HG02885 (cell line): ENCODE measurements around the gene ERGIC1.
"Not testable (repeated sequence)": the region's sequence is repeated elsewhere in the genome, so short reads cannot be mapped to it uniquely, and the experiment has no call there.

Experiments
- ATAC-seq: cut with Tn5 transposase; IDR thresholded peaks from one replicate; pipeline ENCODE4 v1.9.1; 2021; ENCODE audit warnings: mild to moderate bottlenecking; ENCODE audit not compliant: unreplicated experiment, poor library complexity

Gene ERGIC1

DNA sequence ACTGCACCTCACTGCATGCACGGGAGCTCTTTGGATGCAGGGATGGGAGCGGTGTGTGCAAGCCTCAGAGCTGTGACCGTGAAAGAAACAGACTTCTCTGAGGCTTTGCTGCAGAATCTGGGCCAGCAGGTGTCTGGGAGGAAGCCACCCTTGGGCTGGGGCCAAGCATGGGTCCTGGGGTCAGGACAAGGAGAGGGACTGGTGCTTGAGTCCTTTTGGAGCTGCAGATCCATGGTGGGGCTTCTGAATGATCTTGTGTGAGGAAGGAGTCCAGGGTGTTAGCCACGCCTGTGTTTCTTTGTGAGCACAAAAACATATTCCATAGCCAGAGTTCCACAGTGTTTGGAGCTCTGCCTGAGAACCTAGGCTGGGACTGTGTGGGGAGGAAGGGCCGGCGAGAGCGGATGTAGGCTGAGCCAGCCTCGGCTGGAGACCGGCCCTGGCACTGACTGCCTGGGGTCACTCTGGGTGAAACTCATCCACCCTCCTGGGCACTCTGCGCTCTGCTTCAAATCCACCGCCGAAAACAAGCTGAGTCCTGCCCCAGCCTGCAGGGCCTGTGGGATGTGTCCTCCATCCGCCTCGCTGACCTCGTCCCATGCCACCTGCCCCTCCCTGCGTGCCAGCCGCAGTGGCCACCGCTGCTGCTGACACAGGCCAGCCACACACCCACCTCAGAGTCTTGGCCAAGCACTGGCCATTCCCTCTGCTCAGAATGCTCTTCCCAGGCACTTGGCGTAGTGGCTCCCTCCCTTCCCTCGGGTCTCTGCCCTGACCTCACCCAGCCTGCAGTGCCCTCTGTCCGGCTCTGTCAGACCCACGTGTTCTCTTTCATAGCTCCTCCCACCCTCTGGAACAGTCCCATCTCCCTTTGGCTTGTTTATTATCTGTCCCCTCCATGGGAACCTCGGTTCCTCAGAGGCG lies 26.7 kb downstream of the ERGIC1 start:
- ATAC-seq: no peak

DNA sequence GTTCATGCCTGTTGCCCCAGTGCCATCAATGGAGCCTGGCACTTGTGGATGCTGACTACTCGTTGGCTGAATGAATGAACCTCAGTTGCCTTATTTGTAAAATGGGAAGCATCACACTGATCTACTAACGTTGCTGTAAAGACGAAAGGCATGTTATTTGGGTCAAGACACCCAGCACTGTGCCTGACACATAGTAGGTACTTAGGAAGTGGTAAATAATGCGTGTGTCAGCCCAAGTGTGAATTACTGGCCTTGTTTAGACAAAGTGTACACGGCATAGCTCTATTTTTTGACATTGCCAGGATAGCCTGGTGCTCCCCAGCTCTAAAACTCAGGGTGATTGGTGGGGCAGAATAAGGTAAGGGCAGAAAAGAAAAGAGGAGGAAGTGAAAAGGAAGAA lies 27.4 kb downstream of the ERGIC1 start:
- no peak for ATAC-seq

DNA sequence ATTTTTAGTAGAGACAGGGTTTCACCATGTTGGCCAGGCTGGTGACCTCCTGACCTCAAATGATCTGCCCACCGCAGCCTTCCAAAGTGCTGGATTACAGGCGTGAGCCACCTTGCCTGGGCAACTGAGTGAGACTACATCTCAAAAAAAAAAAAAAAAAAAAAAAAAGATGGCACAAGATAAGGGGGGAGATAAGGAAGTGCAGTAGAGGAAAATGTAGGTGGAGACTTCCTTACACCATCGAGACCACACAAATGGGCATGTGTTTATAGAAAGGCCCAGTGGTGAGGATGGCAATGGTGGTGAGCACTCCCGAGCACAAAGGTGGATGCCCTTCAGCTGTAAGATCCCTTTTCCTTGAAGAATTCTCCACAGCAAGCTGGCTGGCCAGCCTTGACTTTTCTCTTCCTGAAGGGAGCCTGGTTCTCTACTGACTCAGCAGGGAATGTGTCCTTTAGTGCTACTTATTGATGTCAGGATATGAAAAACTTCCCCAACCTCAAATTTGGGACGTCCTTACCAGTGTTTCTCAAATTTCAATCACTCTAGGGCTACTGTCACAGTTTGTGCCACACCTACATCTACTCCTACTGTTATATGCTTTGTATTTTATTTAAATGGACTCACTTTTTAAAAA lies 28.2 kb downstream of the ERGIC1 start:
- no peak for ATAC-seq

DNA sequence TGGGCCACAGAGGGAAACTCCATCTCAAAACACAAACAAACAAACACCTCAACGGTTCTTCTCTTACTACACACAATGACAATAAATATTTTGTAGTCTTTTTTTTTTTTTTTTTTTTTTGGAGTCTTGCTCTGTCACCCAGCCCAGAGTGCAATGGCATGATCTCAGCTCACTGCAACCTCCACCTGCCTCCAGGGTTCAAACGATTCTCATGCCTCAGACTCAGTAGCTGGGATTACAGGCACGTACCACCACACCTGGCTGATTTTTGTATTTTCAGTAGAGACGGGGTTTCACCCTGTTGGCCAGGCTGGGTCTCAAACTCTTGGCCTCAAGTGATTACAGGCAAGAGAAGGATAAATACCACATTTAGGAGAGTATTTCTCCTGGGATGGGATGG lies 30.1 kb downstream of the ERGIC1 start:
- not testable (repeated sequence) for ATAC-seq

DNA sequence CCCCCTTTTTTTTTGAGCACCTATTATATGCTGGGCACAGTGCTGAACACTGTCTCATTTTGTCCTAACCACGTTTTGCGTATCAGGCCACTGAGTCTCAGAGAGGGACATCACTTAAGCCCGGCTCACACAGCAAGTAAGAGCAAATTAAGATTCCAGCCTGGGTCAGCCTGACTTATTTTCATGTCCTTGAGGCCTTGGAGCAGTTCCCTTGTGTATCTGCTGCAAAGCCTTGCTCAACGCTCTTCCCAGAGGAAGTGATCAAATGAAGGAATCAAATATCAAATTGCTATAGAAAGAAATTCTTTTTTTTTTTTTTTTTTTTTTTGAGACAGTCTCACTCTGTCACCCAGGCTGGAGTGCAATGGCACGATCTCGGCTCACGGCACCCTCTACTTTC lies 30.7 kb downstream of the ERGIC1 start:
- no peak for ATAC-seq

DNA sequence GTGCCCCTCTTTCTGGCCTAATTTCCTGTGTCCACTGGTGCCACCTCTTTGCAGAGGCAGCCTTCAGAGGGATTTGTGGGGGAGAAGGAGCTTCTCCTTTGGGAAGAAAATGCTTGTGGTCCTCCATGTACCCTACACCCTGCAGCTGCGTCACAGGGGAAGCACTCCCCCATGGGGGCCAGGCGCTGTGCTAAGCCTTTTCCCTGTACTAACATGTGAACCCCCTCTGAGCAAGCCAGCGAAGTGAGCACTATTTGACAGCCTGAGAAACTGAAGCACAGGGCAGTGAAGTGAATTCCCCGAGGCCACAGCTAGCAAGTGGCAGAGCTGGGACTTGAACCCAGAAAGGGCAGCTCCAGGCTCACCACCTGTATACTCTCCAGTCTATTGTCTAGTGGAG lies 32.3 kb downstream of the ERGIC1 start:
- ATAC-seq: no peak

DNA sequence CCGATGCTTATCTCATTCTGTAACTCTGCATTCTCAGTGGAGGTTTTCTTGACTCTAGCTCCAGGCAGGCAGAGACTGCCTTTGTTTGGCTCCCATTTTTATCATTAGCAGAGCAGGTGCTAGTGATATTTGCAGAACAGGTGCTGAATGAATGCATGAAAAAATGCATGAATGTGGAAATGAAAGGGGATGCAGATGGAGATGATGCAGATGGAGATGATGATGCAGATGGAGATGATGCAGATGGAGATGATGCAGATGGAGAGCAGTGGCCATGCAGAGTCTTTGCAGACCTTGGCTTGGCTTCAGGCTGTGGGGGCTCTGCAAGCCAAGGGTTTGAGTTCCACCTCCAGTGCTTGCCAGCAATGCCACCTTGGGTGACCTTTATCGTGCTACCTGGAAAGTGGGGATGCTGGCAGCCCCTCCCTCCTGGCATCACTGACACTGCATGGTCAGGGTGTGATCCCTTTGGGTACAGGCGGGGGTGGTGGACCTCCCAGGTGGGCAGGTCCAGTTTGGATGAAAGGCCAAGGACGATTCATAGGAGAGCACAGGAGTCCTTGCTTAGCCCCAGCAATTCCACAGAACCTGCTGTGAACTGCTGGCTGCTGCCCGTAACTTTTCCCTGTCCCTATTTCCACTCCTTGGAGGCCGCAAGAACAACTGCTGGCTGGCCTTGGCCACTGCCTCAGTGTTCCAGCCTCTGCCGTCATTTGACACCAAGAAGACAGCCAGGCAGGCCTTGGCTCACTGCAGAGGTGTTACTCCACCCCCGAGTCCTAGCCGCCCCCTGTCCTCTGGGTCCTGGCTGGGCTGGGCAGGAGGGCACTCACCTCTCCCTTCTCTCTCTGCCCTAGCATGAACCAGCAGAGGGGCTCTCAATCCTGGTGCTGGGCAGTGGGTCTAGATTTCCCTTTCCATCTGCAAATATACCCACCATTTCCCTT lies 33.0 kb downstream of the ERGIC1 start:
- no peak for ATAC-seq

DNA sequence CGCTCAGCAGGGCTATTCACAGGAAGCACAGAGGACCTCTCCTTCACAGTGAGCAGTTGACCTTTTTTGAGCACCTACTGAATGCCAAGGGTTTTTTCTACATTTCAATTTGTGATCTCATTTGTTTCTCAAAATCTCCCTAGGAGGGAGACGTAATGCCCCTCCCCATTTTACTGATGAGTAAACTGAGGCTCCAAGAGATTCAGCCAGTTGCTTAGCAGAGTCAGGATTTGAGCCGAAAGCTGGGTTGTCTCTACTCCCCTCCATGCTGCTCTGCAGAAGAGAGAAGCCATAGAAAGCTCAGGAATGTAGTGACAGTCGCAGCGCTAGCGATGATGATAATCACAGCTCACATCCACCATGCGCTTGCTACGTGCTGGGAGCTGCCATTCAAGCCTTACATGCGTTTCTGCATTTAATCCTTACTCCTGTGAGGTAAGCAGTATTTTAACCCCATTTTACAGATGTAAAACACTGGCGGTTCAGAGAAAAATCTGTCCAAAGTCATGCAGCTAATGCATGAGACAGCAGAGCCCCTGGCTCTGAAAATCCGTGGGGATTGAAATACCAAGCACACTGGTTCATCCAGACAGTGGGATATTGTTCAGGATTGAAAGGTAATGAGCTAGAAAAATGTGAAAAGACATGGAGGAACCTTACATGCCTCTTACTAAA lies 33.8 kb downstream of the ERGIC1 start:
- no peak for ATAC-seq

DNA sequence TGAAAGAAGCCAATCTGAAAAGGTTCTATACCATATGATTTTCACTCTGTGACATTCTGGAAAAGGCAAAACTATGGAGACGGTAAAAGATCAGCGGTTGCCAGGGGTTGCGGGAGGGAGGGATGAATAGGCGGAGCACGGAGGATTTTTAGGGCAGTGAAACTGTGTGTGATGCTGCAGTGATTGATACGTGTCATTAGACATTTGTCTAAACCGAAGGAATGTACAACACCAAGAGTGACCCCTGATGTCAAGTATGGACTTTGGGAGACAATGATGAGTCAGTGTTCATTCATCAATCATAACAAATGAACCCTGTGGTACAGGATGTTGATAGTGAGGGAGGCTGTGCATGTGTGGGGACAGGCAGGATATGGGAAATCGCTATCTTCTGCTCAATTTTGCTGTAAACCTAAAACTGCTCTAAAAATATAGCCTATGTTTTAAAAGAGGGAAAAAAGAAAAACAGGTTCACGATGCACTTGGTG lies 34.4 kb downstream of the ERGIC1 start:
- no peak for ATAC-seq

DNA sequence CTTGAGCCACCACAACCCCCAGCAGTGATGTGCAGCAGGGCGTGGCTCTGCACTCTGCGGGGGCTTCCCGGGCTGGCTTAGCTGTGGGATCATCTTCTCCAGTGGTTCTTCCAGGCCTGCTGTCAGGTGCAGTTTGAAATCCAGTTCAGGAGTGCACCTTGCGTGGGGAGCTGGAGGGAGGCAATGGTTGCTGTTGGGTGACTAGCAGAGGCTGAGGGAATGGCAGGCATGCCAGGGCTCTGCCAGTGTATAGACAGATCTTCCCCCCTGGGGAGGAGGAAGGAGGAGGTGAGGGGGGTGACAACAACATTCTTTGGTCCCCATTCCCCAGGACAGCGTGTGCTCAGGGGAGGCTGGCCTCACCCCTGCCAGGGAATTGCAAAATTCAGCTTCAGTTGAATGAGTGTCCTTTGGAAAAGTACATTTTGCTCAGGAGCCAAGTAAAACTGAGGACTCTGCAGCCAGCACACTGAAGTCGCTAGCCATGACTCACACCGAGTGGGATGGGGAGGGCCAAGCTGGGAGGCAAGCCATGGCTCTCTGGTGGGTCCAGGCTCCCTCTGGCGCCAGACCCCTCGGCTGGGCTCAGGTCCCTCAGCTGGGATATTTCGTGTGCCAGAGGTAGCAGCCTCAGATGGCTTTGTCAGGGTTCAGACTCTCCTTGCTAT lies 35.0 kb downstream of the ERGIC1 start:
- ATAC-seq: no peak

DNA sequence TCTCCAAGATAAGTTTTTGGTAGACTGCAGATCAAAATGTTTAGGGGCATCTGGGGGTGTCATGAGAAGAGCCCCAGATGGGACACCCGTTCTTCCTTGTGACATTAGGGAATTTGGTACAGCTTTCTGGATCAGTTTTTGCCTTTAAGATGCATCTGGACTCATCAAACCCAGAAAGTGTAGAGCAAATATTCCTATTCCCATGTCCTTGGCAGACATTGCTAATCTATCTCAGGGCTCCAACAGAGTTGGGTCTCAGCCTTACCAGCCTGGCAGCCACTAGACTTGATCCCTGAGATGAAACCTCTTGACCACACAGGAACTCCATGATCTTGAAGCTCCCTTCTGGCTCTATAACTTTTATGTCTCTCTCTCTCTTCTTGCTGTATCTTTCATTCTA lies 35.6 kb downstream of the ERGIC1 start:
- ATAC-seq: no peak

DNA sequence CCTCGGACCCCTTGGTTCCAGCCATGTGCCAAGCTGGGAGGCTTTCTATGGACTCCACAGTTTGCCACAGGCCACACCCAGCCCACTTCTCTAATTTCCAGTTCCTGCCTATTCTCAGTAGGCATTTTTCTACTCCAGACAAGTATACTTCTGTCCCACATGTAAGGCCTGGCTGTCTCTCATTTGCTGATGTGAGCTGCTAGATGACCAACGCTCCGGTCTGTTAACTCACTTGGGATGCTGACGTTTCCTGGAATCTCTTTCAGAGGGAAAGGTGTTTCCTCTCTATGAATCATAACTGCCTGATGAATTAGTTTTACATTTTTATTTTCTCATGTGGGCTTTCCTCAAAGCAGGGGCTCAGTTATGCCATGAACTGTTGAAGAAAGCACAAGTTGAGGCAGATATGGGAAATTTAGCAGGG lies 36.3 kb downstream of the ERGIC1 start:
- no peak for ATAC-seq

DNA sequence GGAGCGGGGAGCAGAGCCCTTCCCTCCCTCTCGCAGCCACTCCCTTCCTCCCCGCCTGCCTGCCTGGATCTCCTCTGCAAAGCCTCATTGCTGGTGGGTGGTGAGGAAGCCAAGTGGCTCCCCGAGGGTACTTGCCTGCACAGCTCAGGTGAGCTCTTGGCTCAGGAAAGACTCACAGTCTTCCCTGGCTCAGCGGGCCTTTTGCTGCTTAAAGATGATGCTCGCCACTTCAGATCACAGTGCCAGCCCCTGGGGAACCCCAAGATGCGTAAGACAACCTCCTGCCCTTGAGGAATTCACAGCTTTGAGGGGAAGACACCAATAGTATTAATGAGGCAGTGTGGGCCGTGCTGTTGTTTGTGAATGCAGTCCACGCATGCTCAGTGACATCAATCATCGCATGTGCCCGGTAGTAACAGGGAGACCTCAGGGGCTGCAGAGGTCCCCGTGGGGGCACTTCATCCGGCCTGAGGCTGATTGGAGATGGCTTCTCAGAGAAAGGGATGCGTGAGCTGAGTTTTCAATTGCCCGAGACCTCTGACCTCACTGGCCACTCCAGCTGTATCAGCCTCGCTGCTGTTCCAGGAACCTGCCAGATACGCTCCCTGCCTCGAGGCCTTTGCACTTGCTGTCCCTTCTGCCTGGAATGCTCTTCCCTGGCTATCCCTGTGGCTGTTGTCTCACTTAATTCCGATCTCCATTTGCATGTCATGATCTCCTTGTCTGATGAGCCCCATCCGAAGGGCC lies 36.8 kb downstream of the ERGIC1 start:
- ATAC-seq: no peak

DNA sequence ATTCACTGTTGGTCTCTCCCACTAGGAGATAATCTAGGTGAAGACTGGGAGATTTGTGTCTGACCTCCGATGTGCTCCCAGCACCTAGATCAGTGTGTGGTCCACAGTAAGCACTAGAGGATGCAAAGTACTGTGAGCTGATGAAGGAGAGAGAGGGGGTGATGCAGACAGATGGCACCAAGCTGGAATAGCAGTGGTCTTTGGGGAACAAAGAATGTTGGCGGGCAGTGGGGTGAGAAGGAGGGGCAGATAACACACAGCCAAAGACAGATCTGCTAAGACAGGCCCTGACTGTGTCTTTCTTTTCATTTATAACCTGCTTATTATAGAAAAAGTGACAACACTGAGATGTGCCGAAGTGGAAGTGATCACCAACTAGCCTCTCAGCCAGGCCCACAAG lies 37.5 kb downstream of the ERGIC1 start:
- ATAC-seq: no peak

DNA sequence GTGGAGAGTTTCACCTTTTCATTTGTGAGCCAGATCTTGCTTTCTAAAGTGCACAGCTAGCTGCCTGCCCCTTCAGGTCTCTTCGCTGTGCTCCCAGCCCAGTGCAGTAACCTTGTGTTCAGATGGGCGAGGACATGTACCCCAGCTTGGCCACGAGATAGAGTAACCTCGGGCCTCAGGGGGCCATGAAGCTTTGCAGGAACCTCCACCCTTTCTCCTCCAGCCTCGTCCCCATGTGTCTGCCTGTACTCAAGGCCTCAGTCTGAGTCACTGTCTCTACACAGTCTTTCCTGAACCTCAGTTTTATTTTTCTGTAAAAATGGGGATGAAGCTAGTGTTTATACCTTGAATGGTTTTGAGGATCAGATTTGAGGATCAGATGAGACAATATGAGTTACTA lies 37.9 kb downstream of the ERGIC1 start:
- no peak for ATAC-seq

DNA sequence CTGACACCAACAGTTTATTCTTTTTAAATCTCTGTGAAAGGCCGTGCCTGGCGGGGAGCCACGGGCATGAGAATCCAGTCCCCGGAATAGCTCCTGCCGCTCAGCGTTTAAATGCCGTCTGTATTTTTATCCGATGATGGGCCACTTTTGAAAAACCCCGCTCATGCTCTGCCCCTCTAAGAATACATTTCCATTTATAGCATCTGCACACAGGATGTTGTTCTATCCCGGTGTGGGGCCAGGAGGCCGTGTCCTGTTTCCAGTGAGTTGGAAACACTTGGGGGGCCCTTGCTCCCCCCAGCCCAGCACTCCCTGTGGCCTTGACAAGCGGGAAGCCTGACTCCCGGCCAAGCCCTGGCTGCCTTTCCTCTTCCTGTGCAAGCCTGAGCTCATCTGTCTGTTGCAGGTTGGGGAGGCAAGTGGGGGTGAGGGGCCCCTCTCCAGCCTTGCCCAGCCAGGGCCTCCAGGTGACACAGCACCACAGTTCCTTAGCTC lies 39.0 kb downstream of the ERGIC1 start:
- no peak for ATAC-seq

DNA sequence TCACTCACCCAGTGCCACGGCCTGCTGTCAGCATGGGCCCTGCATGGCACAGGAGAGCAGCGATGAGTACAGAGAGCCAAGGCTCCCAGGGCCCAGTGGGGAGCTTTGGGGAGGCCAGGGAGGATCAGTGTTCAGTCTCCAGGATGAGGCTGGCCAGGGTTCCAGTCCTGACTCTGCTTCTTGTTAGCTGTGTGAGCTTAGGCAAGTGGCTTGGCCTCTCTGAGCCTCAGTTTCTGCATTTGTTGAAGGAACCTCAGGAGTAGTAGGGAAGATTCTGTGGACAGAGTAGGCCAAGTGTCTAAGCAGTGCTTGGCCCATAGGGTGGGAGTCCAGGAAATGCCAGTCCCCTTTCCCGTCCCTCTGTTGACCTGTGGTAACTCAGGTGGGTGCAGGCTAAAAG lies 39.5 kb downstream of the ERGIC1 start:
- no peak for ATAC-seq

DNA sequence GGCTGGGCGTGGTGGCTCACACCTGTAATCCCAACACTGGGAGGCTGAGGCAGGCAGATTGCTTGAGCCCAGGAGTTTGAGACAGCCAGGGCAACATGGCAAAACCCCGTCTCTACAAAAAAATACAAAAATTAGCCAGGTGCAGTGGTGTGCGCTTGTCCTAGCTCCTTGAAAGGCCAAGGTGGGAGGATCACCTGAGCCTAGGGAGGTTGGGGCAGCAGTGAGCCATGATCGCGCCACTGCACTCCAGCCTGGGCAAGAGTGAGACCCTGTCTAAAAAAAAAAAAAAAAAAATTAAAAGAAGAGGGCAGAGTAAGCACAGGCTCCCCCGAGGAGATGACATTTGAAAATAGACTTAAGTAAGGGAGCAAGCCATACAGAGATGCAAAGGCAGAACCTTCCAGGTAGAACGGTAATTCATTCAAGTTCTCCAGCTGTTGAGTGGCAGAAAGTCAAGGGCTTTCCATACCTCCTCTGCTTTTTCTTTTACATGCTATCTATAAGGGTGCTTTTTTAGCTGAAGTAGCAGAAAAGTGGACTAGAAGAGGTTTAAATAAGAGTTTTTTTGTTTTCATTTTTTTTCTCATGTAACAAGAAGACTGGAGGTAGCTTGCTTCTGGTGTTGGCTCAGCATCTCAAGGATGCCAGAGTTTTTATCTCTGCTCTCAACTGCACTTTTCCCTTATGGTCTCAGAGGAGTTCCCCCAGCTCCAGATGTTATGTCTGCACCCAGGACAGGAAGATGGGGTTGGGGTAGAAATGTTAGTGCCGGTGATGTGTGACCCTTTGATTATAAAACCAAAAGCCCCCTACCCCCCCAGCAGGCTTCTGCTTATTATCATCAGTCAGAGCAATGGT lies 40.8 kb downstream of the ERGIC1 start:
- no peak for ATAC-seq
